ENCODE data around the gene MGAT3.
"Not testable (repeated sequence)": the region's sequence is repeated elsewhere in the genome, so short reads cannot be mapped to it uniquely, and the experiment has no call there.

Gene MGAT3

GRCh38 chr22:39456522-39457197 lies at the start of gene MGAT3:
TSS of gene MGAT3 (plus strand) at chr22:39457012. CDS start at chr22:39487348, 30,336 bp downstream.
- DNase-seq (ENCODE audit: low read depth in 3 of 3) = no peak

GRCh38 chr22:39408173-39408572 lies 48.6 kb upstream of the MGAT3 start:
- DNase-seq (ENCODE audit: low read depth in 3 of 3) = no peak

- DNase-seq (ENCODE audit: low read depth in 3 of 3) = no peak
These were observed 48.0 kb upstream of the MGAT3 start for GRCh38 chr22:39408807-39409206.

- no peak for DNase-seq (ENCODE audit: low read depth in 3 of 3)
These were observed 47.2 kb upstream of the MGAT3 start for GRCh38 chr22:39409516-39410029.

GRCh38 chr22:39410264-39410663 lies 46.5 kb upstream of the MGAT3 start:
- no peak for DNase-seq (ENCODE audit: low read depth in 3 of 3)

GRCh38 chr22:39411828-39412365 lies 44.9 kb upstream of the MGAT3 start:
- DNase-seq (ENCODE audit: low read depth in 3 of 3) = not testable (repeated sequence)

- DNase-seq (ENCODE audit: low read depth in 3 of 3) = not testable (repeated sequence)
These were observed 43.6 kb upstream of the MGAT3 start for GRCh38 chr22:39413204-39413603.

GRCh38 chr22:39414377-39414776 lies 42.4 kb upstream of the MGAT3 start:
- DNase-seq (ENCODE audit: low read depth in 3 of 3) = no peak

GRCh38 chr22:39414886-39415285 lies 41.9 kb upstream of the MGAT3 start:
- no peak for DNase-seq (ENCODE audit: low read depth in 3 of 3)

- no peak for DNase-seq (ENCODE audit: low read depth in 3 of 3)
These were observed 41.3 kb upstream of the MGAT3 start for GRCh38 chr22:39415506-39415905.

- DNase-seq (ENCODE audit: low read depth in 3 of 3) = no peak
These were observed 40.5 kb upstream of the MGAT3 start for GRCh38 chr22:39416319-39416718.

GRCh38 chr22:39417641-39418040 lies 39.2 kb upstream of the MGAT3 start:
- no peak for DNase-seq (ENCODE audit: low read depth in 3 of 3)

- no peak for DNase-seq (ENCODE audit: low read depth in 3 of 3)
These were observed 38.1 kb upstream of the MGAT3 start for GRCh38 chr22:39418696-39419095.

- no peak for DNase-seq (ENCODE audit: low read depth in 3 of 3)
These were observed 37.7 kb upstream of the MGAT3 start for GRCh38 chr22:39419096-39419495.

- no peak for DNase-seq (ENCODE audit: low read depth in 3 of 3)
These were observed 36.9 kb upstream of the MGAT3 start for GRCh38 chr22:39419911-39420310.

- no peak for DNase-seq (ENCODE audit: low read depth in 3 of 3)
These were observed 35.1 kb upstream of the MGAT3 start for GRCh38 chr22:39421691-39422090.

- no peak for DNase-seq (ENCODE audit: low read depth in 3 of 3)
These were observed 34.7 kb upstream of the MGAT3 start for GRCh38 chr22:39422101-39422500.

- DNase-seq (ENCODE audit: low read depth in 3 of 3) = no peak
These were observed 34.1 kb upstream of the MGAT3 start for GRCh38 chr22:39422721-39423120.

- DNase-seq (ENCODE audit: low read depth in 3 of 3) = no peak
These were observed 32.8 kb upstream of the MGAT3 start for GRCh38 chr22:39423976-39424375.

GRCh38 chr22:39426380-39427043 lies 30.3 kb upstream of the MGAT3 start:
- DNase-seq (ENCODE audit: low read depth in 3 of 3) = no peak

GRCh38 chr22:39427751-39428596 lies 28.8 kb upstream of the MGAT3 start:
- DNase-seq (ENCODE audit: low read depth in 3 of 3) = no peak

- no peak for DNase-seq (ENCODE audit: low read depth in 3 of 3)
These were observed 28.2 kb upstream of the MGAT3 start for GRCh38 chr22:39428597-39429071.

All from stimulated activated CD4-positive, alpha-beta T cell treated with anti-CD3 and anti-CD28 coated beads, TNF-alpha, amount 100 ng/mL, for 4 hours (primary cell).